Measurements from ENCODE around the gene PADI6.

PADI6 gene

DNA sequence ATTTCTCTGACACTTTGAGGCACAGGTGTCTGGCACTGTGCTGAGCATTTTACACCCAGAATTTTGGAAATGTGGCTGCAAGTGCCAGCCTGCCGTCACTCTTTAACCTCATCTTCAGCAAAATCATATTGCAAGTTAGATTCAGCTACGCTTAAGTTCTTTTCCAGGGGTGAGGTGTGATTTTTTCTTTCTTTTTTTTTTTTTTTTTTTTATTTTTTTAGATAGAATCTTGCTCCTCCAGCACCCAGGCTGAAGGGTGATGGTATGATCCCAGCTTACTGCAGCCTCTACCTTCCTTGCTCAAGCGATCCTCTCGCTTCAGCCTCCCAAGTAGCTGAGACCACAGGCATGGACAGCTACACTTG, 70.0 kb downstream of the PADI6 start:
- ChIA-PET CTCF (interaction anchor here (0.6 to 1.0 kb wide), 4 partner anchors 35 to 793 kb away, joined by 3 to 6 read pairs (median 4); no protein-coding TSS in a partner anchor), POLR2A (no interaction called here)
- no peaks in the 10 kb centered on the region for H3K9me3 ChIP-seq (ENCODE audit: control insufficient read depth, insufficient read depth, low read depth, low read length)
- TF ChIP-seq ZNF501 (tag by site-specific recombination; IDR thresholded peaks at IDR 0.05) (no peak), ZNF155 (tag by site-specific recombination; IDR thresholded peaks at IDR 0.05) (no peak), ZFP41 (tag by site-specific recombination; IDR thresholded peaks at IDR 0.05; ENCODE audit: borderline replicate concordance) (no peak), ZNF621 (tag by site-specific recombination; IDR thresholded peaks at IDR 0.05) (no peak), SCRT1 (tag by site-specific recombination; IDR thresholded peaks at IDR 0.05; ENCODE audit: borderline replicate concordance) (peak; percentile 3; the same call in 1 of the 2 replicates), HOXD13 (CRISPR knock-in tag; IDR thresholded peaks at IDR 0.05; ENCODE audit: borderline replicate concordance) (no peak), ZNF785 (tag by site-specific recombination; IDR thresholded peaks at IDR 0.05) (no peak), ZNF354C (tag by site-specific recombination; IDR thresholded peaks at IDR 0.05; ENCODE audit: borderline replicate concordance, low read depth) (no peak), ZNF433 (tag by site-specific recombination; IDR thresholded peaks at IDR 0.05; ENCODE audit: low read depth) (no peak), ZNF623 (tag by site-specific recombination; IDR thresholded peaks at IDR 0.05) (no peak), PRDM1 (tag by site-specific recombination; IDR thresholded peaks at IDR 0.05) (0 out of 2 replicates have a peak, but pooled peaks have one; percentile 3), OVOL3 (tag by site-specific recombination; IDR thresholded peaks at IDR 0.05) (no peak), ZNF132 (tag by site-specific recombination; IDR thresholded peaks at IDR 0.05; ENCODE audit: borderline replicate concordance) (no peak), ZNF223 (tag by site-specific recombination; IDR thresholded peaks at IDR 0.05) (no peak), SCRT2 (tag by site-specific recombination; IDR thresholded peaks at IDR 0.05) (peak; percentile 7; the same call in 1 of the 2 replicates), HIC1 (tag by site-specific recombination; IDR thresholded peaks at IDR 0.05) (no peak), ZNF560 (tag by site-specific recombination; IDR thresholded peaks at IDR 0.05; ENCODE audit: borderline replicate concordance) (no peak), KLF10 (tag by site-specific recombination; IDR thresholded peaks at IDR 0.05) (no peak), ZNF292 (tag by site-specific recombination; IDR thresholded peaks at IDR 0.05; ENCODE audit: borderline replicate concordance, low read depth) (no peak), BCL11A (tag by site-specific recombination; IDR thresholded peaks at IDR 0.05; ENCODE audit: low read depth) (no peak), ZNF555 (tag by site-specific recombination; conservative IDR thresholded peaks at IDR 0.05) (no peak)
- TF ChIP-seq, protein P1, sequence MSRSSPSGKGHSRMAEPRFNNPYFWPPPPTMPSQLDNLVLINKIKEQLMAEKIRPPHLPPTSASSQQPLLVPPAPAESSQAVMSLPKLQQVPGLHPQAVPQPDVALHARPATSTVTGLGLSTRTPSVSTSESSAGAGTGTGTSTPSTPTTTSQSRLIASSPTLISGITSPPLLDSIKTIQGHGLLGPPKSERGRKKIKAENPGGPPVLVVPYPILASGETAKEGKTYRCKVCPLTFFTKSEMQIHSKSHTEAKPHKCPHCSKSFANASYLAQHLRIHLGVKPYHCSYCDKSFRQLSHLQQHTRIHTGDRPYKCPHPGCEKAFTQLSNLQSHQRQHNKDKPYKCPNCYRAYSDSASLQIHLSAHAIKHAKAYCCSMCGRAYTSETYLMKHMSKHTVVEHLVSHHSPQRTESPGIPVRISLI (tag by site-specific recombination; IDR thresholded peaks at IDR 0.05): peak; percentile 79
- TF ChIP-seq, protein P2, sequence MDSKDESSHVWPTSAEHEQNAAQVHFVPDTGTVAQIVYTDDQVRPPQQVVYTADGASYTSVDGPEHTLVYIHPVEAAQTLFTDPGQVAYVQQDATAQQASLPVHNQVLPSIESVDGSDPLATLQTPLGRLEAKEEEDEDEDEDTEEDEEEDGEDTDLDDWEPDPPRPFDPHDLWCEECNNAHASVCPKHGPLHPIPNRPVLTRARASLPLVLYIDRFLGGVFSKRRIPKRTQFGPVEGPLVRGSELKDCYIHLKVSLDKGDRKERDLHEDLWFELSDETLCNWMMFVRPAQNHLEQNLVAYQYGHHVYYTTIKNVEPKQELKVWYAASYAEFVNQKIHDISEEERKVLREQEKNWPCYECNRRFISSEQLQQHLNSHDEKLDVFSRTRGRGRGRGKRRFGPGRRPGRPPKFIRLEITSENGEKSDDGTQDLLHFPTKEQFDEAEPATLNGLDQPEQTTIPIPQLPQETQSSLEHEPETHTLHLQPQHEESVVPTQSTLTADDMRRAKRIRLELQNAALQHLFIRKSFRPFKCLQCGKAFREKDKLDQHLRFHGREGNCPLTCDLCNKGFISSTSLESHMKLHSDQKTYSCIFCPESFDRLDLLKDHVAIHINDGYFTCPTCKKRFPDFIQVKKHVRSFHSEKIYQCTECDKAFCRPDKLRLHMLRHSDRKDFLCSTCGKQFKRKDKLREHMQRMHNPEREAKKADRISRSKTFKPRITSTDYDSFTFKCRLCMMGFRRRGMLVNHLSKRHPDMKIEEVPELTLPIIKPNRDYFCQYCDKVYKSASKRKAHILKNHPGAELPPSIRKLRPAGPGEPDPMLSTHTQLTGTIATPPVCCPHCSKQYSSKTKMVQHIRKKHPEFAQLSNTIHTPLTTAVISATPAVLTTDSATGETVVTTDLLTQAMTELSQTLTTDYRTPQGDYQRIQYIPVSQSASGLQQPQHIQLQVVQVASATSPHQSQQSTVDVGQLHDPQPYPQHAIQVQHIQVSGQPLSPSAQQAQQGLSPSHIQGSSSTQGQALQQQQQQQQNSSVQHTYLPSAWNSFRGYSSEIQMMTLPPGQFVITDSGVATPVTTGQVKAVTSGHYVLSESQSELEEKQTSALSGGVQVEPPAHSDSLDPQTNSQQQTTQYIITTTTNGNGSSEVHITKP (tag by site-specific recombination; IDR thresholded peaks at IDR 0.05): peak; percentile 71
- TF ChIP-seq, protein P3, sequence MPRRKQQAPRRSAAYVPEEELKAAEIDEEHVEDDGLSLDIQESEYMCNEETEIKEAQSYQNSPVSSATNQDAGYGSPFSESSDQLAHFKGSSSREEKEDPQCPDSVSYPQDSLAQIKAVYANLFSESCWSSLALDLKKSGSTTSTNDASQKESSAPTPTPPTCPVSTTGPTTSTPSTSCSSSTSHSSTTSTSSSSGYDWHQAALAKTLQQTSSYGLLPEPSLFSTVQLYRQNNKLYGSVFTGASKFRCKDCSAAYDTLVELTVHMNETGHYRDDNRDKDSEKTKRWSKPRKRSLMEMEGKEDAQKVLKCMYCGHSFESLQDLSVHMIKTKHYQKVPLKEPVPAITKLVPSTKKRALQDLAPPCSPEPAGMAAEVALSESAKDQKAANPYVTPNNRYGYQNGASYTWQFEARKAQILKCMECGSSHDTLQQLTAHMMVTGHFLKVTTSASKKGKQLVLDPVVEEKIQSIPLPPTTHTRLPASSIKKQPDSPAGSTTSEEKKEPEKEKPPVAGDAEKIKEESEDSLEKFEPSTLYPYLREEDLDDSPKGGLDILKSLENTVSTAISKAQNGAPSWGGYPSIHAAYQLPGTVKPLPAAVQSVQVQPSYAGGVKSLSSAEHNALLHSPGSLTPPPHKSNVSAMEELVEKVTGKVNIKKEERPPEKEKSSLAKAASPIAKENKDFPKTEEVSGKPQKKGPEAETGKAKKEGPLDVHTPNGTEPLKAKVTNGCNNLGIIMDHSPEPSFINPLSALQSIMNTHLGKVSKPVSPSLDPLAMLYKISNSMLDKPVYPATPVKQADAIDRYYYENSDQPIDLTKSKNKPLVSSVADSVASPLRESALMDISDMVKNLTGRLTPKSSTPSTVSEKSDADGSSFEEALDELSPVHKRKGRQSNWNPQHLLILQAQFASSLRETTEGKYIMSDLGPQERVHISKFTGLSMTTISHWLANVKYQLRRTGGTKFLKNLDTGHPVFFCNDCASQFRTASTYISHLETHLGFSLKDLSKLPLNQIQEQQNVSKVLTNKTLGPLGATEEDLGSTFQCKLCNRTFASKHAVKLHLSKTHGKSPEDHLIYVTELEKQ (tag by site-specific recombination; IDR thresholded peaks at IDR 0.05; ENCODE audit: borderline replicate concordance): no peak
- peaks cover 0 to 3% of the 10 kb centered on the region in 2 experiments; a peak in 1 of 3 replicates for H3K36me3 ChIP-seq (ENCODE audit: control insufficient read depth in 2 of 2, insufficient read depth in 1 of 2, low read length in 2 of 2)
- peaks cover 4% of the 10 kb centered on the region for H3K4me1 ChIP-seq (ENCODE audit: control insufficient read depth, insufficient read depth, low read length)
- H3K4me3 ChIP-seq (ENCODE audit: low read depth, low read length): no peak overlapping the region
- H3K27ac ChIP-seq (ENCODE audit: extremely low read depth, low read depth, low read length): no peak overlapping the region
